IMR-90 (cell line): ENCODE data around the gene SH3TC1. TPM values are rescaled to one million over a fixed set of nuclear protein-coding genes. Genes with fewer than 3 reads are reported as not detected.

Experiments
- ATAC-seq: fragments of 200-7000 bp; cut with Tn5 transposase; 2 replicates; pipeline ENCODE4 v1.9.1; 2020; ENCODE audit warnings: low read depth, mild to moderate bottlenecking, moderate library complexity
- BruUV-seq: library from RNA; stranded (reverse); fragments of 400-500 nt; replicated peaks from 2 replicates; lab custom pipeline; 2021; lab: Mats Ljungman, UMichigan
- CTCF ChIA-PET: fragments of 300-600 bp; formaldehyde crosslinking; extraction: SDS; loops from one replicate; lab custom pipeline; 2021; ENCODE audit warnings: antibody characterized with exemption; lab: Yijun Ruan, JAX
- POLR2A ChIA-PET: fragments of 300-600 bp; sonication (Branson Sonifier 250); formaldehyde crosslinking; loops from one replicate; lab custom pipeline; 2022; ENCODE audit warnings: antibody characterized with exemption; ENCODE audit not compliant: unreplicated experiment; lab: Charles Lee
- DNase-seq: peaks from one replicate; pipeline ENCODE4 v3.0.0; 2013
- H2AFZ ChIP-seq: replicated peaks from 2 replicates; pipeline ENCODE3; 2013; ENCODE audit warnings: low read length, mild to moderate bottlenecking; ENCODE audit not compliant: poor library complexity
- H2AK5ac ChIP-seq: 2 replicates; pipeline ENCODE4 v1.6.1; 2013; ENCODE audit warnings: low read depth, low read length, inconsistent platforms
- H2AK9ac ChIP-seq: replicated peaks from 2 replicates; pipeline ENCODE3; 2013; ENCODE audit warnings: mild to moderate bottlenecking, low read depth, low read length, moderate library complexity; ENCODE audit not compliant: poor library complexity
- H2BK120ac ChIP-seq: 2 replicates; pipeline ENCODE4 v1.6.1; 2013; ENCODE audit warnings: low read depth, low read length, inconsistent platforms
- H2BK15ac ChIP-seq: 3 replicates; pipeline ENCODE4 v1.6.1; 2013; ENCODE audit warnings: low read depth, low read length, inconsistent platforms
- H2BK20ac ChIP-seq: 2 replicates; pipeline ENCODE4 v1.6.1; 2013; ENCODE audit warnings: low read depth, mild to moderate bottlenecking, inconsistent platforms, low read length, moderate library complexity
- H2BK5ac ChIP-seq: 2 replicates; pipeline ENCODE4 v1.6.1; 2013; ENCODE audit warnings: mild to moderate bottlenecking, low read depth, low read length, inconsistent platforms; ENCODE audit not compliant: poor library complexity, severe bottlenecking
- H3K14ac ChIP-seq: replicated peaks from 2 replicates; pipeline ENCODE4 v1.6.1; 2013; ENCODE audit warnings: low read depth, low read length, inconsistent platforms
- H3K18ac ChIP-seq: 2 replicates; pipeline ENCODE4 v1.6.1; 2013; ENCODE audit warnings: low read depth, low read length, control low read depth
- H3K23ac ChIP-seq: 2 replicates; pipeline ENCODE4 v1.6.1; 2013; ENCODE audit warnings: low read depth, low read length, inconsistent platforms
- H3K27ac ChIP-seq: 2 replicates; pipeline ENCODE4 v1.5.1; 2013; ENCODE audit warnings: mild to moderate bottlenecking, control low read depth, low read length; ENCODE audit not compliant: insufficient read depth
- H3K27me3 ChIP-seq: 2 replicates; pipeline ENCODE4 v1.6.1; 2013; ENCODE audit warnings: low read length; ENCODE audit not compliant: control insufficient read depth, insufficient read depth
- H3K36me3 ChIP-seq: 2 replicates; pipeline ENCODE4 v1.6.1; 2013; ENCODE audit warnings: low read length, mixed read lengths; ENCODE audit not compliant: control insufficient read depth, insufficient read depth
- H3K4ac ChIP-seq: 2 replicates; pipeline ENCODE4 v1.6.1; 2013; ENCODE audit warnings: low read depth, low read length, inconsistent platforms
- H3K4me1 ChIP-seq: 2 replicates; pipeline ENCODE4 v1.6.1; 2013; ENCODE audit warnings: low read length, mixed read lengths; ENCODE audit not compliant: control insufficient read depth, insufficient read depth
- H3K4me2 ChIP-seq: 2 replicates; pipeline ENCODE4 v1.6.1; 2013; ENCODE audit warnings: low read depth, mild to moderate bottlenecking, control low read depth, low read length, moderate library complexity
- H3K4me3 ChIP-seq: 2 replicates; pipeline ENCODE4 v1.5.1; 2013; ENCODE audit warnings: low read depth, mild to moderate bottlenecking, control low read depth, low read length, moderate library complexity; ENCODE audit not compliant: insufficient read depth
- H3K56ac ChIP-seq: 2 replicates; pipeline ENCODE4 v1.6.1; 2013; ENCODE audit warnings: low read length, inconsistent platforms; ENCODE audit not compliant: insufficient read depth; ENCODE audit errors: extremely low read depth
- H3K79me1 ChIP-seq, 2 experiments: 2 replicates each; pipeline ENCODE4 v1.6.1; 2013; ENCODE audit warnings: low read length in 2 of 2, inconsistent platforms in 1 of 2, low read depth in 1 of 2
- H3K9ac ChIP-seq: 2 replicates; pipeline ENCODE4 v1.6.1; 2013; ENCODE audit warnings: low read depth, low read length, control low read depth
- H3K9me1 ChIP-seq: 2 replicates; pipeline ENCODE4 v1.6.1; 2013; ENCODE audit warnings: low read length, inconsistent platforms; ENCODE audit not compliant: insufficient read depth
- H3K9me3 ChIP-seq: 2 replicates; pipeline ENCODE4 v1.6.1; 2013; ENCODE audit warnings: low read length; ENCODE audit not compliant: control insufficient read depth, insufficient read depth
- H4K20me1 ChIP-seq: 2 replicates; pipeline ENCODE4 v1.6.1; 2013; ENCODE audit warnings: low read length, inconsistent platforms; ENCODE audit not compliant: insufficient read depth
- H4K5ac ChIP-seq: 2 replicates; pipeline ENCODE4 v1.6.1; 2013; ENCODE audit warnings: mild to moderate bottlenecking, low read depth, low read length, control low read depth
- H4K8ac ChIP-seq, 2 experiments: 2 replicates each; pipeline ENCODE4 v1.6.1; 2013; ENCODE audit warnings: low read depth in 2 of 2, low read length in 2 of 2, control low read depth in 1 of 2, inconsistent platforms in 1 of 2
- H4K91ac ChIP-seq: 2 replicates; pipeline ENCODE4 v1.6.1; 2013; ENCODE audit warnings: low read depth, low read length, inconsistent platforms; ENCODE audit not compliant: insufficient read depth
- CEBPB ChIP-seq: IDR thresholded peaks from 2 replicates; pipeline ENCODE4 v1.6.1; 2012; ENCODE audit warnings: low read depth, low read length, improper control_type of control experiment
- MAZ ChIP-seq: IDR thresholded peaks from 2 replicates; pipeline ENCODE4 v1.6.1; 2012; ENCODE audit warnings: low read depth, mild to moderate bottlenecking, low read length, improper control_type of control experiment, moderate library complexity, borderline replicate concordance
- MXI1 ChIP-seq: IDR thresholded peaks from 2 replicates; pipeline ENCODE4 v1.6.1; 2012; ENCODE audit warnings: low read depth, mild to moderate bottlenecking, low read length, moderate library complexity, borderline replicate concordance
- NFE2L2 ChIP-seq: fragments of 150-350 bp; IDR thresholded peaks from 2 replicates; pipeline ENCODE4 v1.6.1; 2016; ENCODE audit warnings: low read depth, mild to moderate bottlenecking, low read length
- RCOR1 ChIP-seq: IDR thresholded peaks from 2 replicates; pipeline ENCODE4 v1.6.1; 2012; ENCODE audit warnings: mild to moderate bottlenecking, low read length, improper control_type of control experiment; ENCODE audit not compliant: insufficient replicate concordance
- SMC3 ChIP-seq: fragments of 150-350 bp; IDR thresholded peaks from 2 replicates; pipeline ENCODE4 v1.6.1; 2016; ENCODE audit warnings: low read depth, mild to moderate bottlenecking, antibody characterized with exemption, low read length, moderate library complexity
- USF2 ChIP-seq: fragments of 150-350 bp; IDR thresholded peaks from 2 replicates; pipeline ENCODE4 v1.6.1; 2017; ENCODE audit warnings: mild to moderate bottlenecking, antibody characterized with exemption, low read length, low read depth
- WGBS, 2 experiments: methylation state at CpG; one replicate each; pipeline versions ENCODE4 v1.1.5 to v1.1.7; 2013; ENCODE audit warnings: missing lambda C conversion rate in 2 of 2; ENCODE audit not compliant: insufficient read length in 1 of 2; ENCODE audit errors: extremely low coverage in 2 of 2; 5-methylcytosine and 5-hydroxymethylcytosine counted together
- dilution Hi-C: fragments of 300-500 bp; cut with HindIII; formaldehyde crosslinking; loops from one replicate; pipeline ENCODE4 v1.14.3; 2018; ENCODE audit warnings: low sequenced_read_pairs; ENCODE audit not compliant: unreplicated experiment
- in situ Hi-C: fragments of 300-500 bp; cut with MboI; formaldehyde crosslinking; loops from 3 replicates; pipeline ENCODE4 v1.14.3; 2019; ENCODE audit warnings: low sequenced_read_pairs, inconsistent platforms, mixed read lengths
- intact Hi-C: fragments of 100-400 bp; cut with micrococcal nuclease; formaldehyde crosslinking; loops from 2 replicates; pipeline ENCODE4 v1.10.0; 2022
- polyA plus RNA-seq, 3 experiments: library from polyadenylated mRNA; depleted of rRNA; stranded (reverse); fragments of >200 nt; gene quantifications; 2 replicates each; pipeline ENCODE4 v1.2.3, GENCODE V29; 2012; ENCODE audit warnings: low replicate concordance in 1 of 3
- total RNA-seq: library from RNA; depleted of rRNA; stranded (reverse); fragments of >200 nt; gene quantifications from 2 replicates; pipeline ENCODE4 v1.2.3, GENCODE V29; 2012

Gene SH3TC1
- total and polyA plus RNA-seq, 2 of the 4 experiments (the other 2 are of a cell fraction): 1.6 to 2.2 TPM

DNA sequence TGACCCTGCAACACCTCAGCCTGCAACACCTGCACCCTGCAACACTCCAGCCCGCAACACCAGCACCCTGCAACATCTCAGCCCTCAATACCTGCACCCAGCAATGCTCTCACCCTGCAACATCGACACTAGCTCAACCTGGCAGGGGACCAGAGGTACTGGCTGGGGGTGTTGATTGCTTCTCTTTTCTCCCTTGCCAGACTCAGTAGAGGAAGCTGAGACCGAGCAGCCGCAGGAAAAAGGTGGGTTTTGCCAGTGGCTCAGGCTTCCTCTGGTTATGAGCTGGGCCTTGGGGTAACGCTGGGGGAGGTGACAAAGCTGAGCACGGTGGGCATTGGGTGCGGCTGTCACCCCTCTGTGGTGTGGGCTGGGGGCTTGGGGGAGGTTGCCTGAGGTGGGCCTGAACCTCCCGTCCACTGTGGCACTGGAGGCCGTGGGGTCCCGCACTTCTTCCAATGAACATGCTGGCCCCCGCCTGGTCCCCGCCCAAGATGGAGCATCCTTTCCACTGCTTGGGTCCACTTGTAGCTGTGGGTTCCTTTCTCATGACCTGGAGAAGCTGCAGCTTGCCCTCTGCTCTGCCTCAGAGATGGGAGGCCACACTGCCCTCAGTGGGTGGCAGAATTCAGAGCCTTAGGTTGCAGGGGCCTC lies 26.0 kb downstream of the SH3TC1 start:
- no peak for ATAC-seq
- no peak for TF ChIP-seq NFE2L2
- no peak for TF ChIP-seq MAZ
- TF ChIP-seq CEBPB: no peak
- no peak for TF ChIP-seq RCOR1
- TF ChIP-seq USF2: no peak
- TF ChIP-seq SMC3: no peak
- TF ChIP-seq MXI1: no peak
- Histone ChIP-seq H3K9ac (no peak overlapping the region), H2BK20ac (no peak overlapping the region), H3K9me3 (no peaks in the 10 kb centered on the region), H3K4me1 (peaks cover 7% of the 10 kb centered on the region), H3K9me1 (0 out of 2 replicates have a peak, but pooled peaks cover 3% of the 10 kb centered on the region), H4K8ac (no peak overlapping the region), H2BK15ac (no peak overlapping the region), H2BK120ac (no peak overlapping the region), H4K20me1 (no peaks in the 10 kb centered on the region), H3K56ac (no peak overlapping the region), H2AK5ac (no peak overlapping the region), H4K91ac (no peak overlapping the region), H3K14ac (no peak overlapping the region), H3K4me2 (no peak overlapping the region), H3K18ac (no peak overlapping the region), H3K4ac (no peak overlapping the region), H2AFZ (no peak overlapping the region), H3K79me1 (no peaks in the 10 kb centered on the region), H4K5ac (no peak overlapping the region), H3K27ac (no peak overlapping the region), H3K23ac (no peak overlapping the region), H3K27me3 (peaks cover 5% of the 10 kb centered on the region; the same call in 1 of the 2 replicates), H2AK9ac (no peak overlapping the region), H3K36me3 (no peaks in the 10 kb centered on the region), H3K4me3 (no peak overlapping the region), H2BK5ac (no peak overlapping the region)
- ChIA-PET CTCF (no interaction called here), POLR2A (no interaction called here)
- intact Hi-C loops (no loop called here), in situ Hi-C loops (loop anchor here (25.0 kb wide), 1 partner anchor 387 kb away; no protein-coding TSS in a partner anchor), dilution Hi-C loops (no loop called here)
- no peak for DNase-seq
- no TSS peak for BruUV-seq
- 94% methylated on average over 6 of the region's 12 CpGs; no CpG with 5 or more reads in 1 of the 2 experiments for WGBS, 2 experiments
